ENCODE data around the gene DPP6. TPM values are rescaled to one million over a fixed set of nuclear protein-coding genes. Genes with fewer than 3 reads are reported as not detected.

DPP6 gene
- total and polyA plus RNA-seq, 2 of the 8 experiments (the other 6 are each of a cell fraction or from before 2014, with no cell fraction given): 4.7 to 6.8 TPM

GRCh38 chr7:154620141-154620755 lies 568.0 kb downstream of the DPP6 start:
- H3K56ac ChIP-seq (replicated peaks; ENCODE audit: insufficient read length, low read depth, low read length): no peak overlapping the region
- H3K9me3 ChIP-seq (ENCODE audit: insufficient read depth in 2 of 2, low read depth in 1 of 2, low read length in 1 of 2): no peaks in the 10 kb centered on the region
- no peak overlapping the region for H2BK15ac ChIP-seq (ENCODE audit: low read length)
- no peaks in the 10 kb centered on the region for H3K79me1 ChIP-seq (ENCODE audit: low read depth, low read length)
- H3K23ac ChIP-seq (ENCODE audit: insufficient read length): no peak overlapping the region
- 0 out of 2 replicates have a peak, but pooled peaks cover 2% of the 10 kb centered on the region for H3K23me2 ChIP-seq (ENCODE audit: low read depth, low read length)
- no peak overlapping the region for H2AK5ac ChIP-seq (ENCODE audit: low read depth, low read length)
- H2BK120ac ChIP-seq (replicated peaks; ENCODE audit: low read depth, low read length): no peak overlapping the region
- TF ChIP-seq ZNF274 (IDR thresholded peaks at IDR 0.05; ENCODE audit: borderline replicate concordance, extremely low read depth, low read length): no peak
- no peak for TF ChIP-seq BRCA1 (IDR thresholded peaks at IDR 0.05; ENCODE audit: low read depth, low read length)
- no peak for TF ChIP-seq CTBP2 (IDR thresholded peaks at IDR 0.05; ENCODE audit: borderline replicate concordance, insufficient read depth, insufficient read length, low read length)
- TF ChIP-seq SIX5 (IDR thresholded peaks at IDR 0.05; ENCODE audit: low read depth, low read length): no peak
- TF ChIP-seq BCL11A (IDR thresholded peaks at IDR 0.05; ENCODE audit: low read depth in 2 of 2, low read length in 2 of 2): no peak
- no peak for TF ChIP-seq RBBP5 (IDR thresholded peaks at IDR 0.05; ENCODE audit: borderline replicate concordance, low read depth, low read length)
- TF ChIP-seq SUZ12 (IDR thresholded peaks at IDR 0.05; ENCODE audit: low read length): no peak
- no peak overlapping the region for H3K4me3 ChIP-seq (ENCODE audit: extremely low read depth in 1 of 4, insufficient read depth in 2 of 4, low read depth in 3 of 4, low read length in 4 of 4)
- ChIA-PET POLR2A (ENCODE audit: partially characterized antibody) (no interaction called here), CTCF (ENCODE audit: partially characterized antibody) (no interaction called here)
- no peak overlapping the region for H3K18ac ChIP-seq (ENCODE audit: extremely low read depth, low read length)
- H3K9ac ChIP-seq (replicated peaks in 1 of 4; ENCODE audit: extremely low read depth in 1 of 4, low read depth in 3 of 4, low read length in 3 of 4): no peak overlapping the region
- no peak overlapping the region for H3K4ac ChIP-seq (replicated peaks; ENCODE audit: insufficient read length, low read depth, low read length)
- no peak overlapping the region for H2BK12ac ChIP-seq (ENCODE audit: low read depth, low read length)
- no peaks in the 10 kb centered on the region for H3K4me1 ChIP-seq (replicated peaks in 1 of 4; ENCODE audit: control insufficient read depth in 3 of 4, insufficient read depth in 4 of 4, low read length in 3 of 4)
- no peaks in the 10 kb centered on the region for H3K36me3 ChIP-seq (ENCODE audit: control insufficient read depth in 2 of 4, insufficient read depth in 4 of 4, low read length in 3 of 4)
- FAIRE-seq (no peak), DNase-seq (ENCODE audit: low read depth in 1 of 2, low spot score in 2 of 2) (no peak)
- no peak overlapping the region for H2AFZ ChIP-seq (ENCODE audit: low read length)
- H3K4me2 ChIP-seq (ENCODE audit: insufficient read depth in 1 of 2, low read depth in 2 of 2, low read length in 2 of 2): no peak overlapping the region
- no peak overlapping the region for H3K27ac ChIP-seq (ENCODE audit: low read depth, low read length)
- no peaks in the 10 kb centered on the region for H3K27me3 ChIP-seq (replicated peaks in 1 of 4; ENCODE audit: control insufficient read depth in 3 of 4, extremely low read depth in 1 of 4, insufficient read depth in 3 of 4, low read length in 3 of 4)
- no peaks in the 10 kb centered on the region for H3K79me2 ChIP-seq (ENCODE audit: control insufficient read depth in 1 of 2, insufficient read depth in 2 of 2, low read length in 2 of 2)
- H4K91ac ChIP-seq (replicated peaks; ENCODE audit: insufficient read length, low read length): no peak overlapping the region
- H3K14ac ChIP-seq (ENCODE audit: insufficient read length): no peak overlapping the region
- no peak overlapping the region for H2BK20ac ChIP-seq (ENCODE audit: low read length)
- H4K20me1 ChIP-seq (replicated peaks in 1 of 2; ENCODE audit: control insufficient read depth in 1 of 2, insufficient read depth in 2 of 2, low read length in 2 of 2): no peaks in the 10 kb centered on the region
- no peak overlapping the region for H2BK5ac ChIP-seq (ENCODE audit: low read depth, low read length)
- 92% methylated on average over 9 of the region's 9 CpGs; no CpG with 5 or more reads in 1 of the 2 experiments for WGBS, 2 experiments (ENCODE audit: extremely low coverage in 1 of 2, insufficient coverage in 1 of 2, insufficient read length in 1 of 2, insufficient replicate concordance in 2 of 2, low coverage in 1 of 2, low lambda C conversion rate in 2 of 2, missing lambda C conversion rate in 1 of 2)
- H4K5ac ChIP-seq (ENCODE audit: insufficient read length, low read depth, low read length): no peak overlapping the region
- no peak overlapping the region for H4K8ac ChIP-seq (ENCODE audit: extremely low read depth, insufficient read depth, low read length)
